ENCODE results near the gene ISG20.

Gene ISG20

GRCh38 chr15:88695691-88696251, 57.0 kb downstream of the ISG20 start:
- no peak for DNase-seq

DNA sequence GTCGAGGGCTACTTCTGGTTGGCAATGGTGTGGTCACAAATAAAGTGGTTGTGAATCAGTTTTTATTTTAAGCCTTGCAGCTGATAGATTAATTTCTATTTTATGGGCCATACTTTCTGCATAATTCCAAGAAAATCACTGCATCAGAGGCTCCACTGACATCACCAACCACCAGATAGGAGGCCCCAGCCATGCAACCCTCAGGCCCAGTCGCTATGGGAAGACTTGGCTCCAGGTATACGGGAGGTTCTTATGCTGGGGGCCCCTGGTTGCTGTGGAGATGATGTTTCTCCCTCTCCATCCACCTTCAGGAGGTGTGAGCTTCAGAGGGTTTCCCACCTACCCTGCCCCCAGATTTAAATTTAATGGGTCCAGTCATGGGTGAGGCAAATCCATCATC, 57.4 kb downstream of the ISG20 start:
- DNase-seq, result no peak

DNA sequence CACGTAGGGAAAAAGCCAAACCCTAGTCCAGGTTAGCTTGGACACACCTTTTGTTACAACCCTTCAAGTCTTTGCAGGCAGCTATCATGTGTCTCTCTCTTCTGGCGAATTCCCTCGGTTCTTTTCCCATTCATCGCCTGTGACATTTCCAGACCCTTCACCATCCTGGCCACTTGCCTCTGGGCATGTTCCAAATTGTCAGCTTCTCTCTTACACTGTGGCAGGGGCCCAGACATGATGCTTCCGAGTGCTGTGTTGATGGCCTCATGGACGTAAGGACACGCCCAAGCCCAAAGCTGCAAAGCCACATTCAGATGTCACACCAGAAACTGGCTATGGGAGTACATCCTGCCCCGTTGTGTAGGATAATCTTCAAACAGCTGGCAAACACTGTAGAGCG, 58.5 kb downstream of the ISG20 start:
- DNase-seq, result no peak

- no peak for DNase-seq
Observed at GRCh38 chr15:88699861-88700260, 61.0 kb downstream of the ISG20 start.

DNA sequence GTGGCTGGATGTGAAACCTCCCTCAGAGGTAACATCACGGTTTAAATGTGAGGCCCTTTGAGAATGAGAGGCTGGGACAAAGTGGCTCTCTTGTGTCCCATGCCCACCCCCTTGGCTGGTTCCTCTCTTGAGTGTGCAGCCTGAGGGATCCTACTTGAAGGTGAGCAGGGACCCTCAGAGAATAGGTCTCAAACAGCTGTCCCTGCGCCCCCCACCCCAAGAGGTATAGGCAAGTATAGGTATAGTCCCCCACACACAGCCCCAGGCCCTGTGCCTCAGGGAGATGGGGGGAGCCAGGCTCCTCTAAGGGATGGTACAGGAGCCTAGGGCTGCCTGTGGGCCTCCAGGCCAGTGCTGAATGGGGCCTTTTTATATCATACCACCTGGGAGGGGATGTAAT, 61.9 kb downstream of the ISG20 start:
- DNase-seq, result no peak

DNA sequence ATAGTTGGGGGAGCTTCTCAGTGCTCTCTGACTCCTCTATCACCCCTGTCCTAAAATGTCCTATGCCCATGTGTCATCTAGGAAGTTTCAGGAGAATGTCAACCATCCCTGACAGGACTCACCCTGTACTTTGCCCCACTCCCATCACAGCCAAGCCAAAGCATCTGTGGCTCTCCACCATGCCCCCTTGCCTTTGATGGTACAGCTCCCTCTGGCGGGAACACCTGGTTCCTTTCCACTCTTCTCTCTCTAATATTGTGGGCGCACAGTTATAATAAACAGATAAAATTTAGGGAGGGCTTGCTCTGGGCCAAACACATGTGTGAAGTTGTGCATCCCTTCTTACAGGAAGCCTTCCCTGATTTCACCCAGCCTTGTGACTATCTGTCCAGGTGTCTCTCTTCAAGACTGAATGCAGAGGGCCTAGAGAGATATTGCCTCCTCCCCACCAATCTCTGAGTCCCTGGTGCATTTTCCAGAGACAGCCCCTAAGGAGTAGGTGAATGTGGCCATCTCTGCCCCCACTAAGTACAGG, 62.8 kb downstream of the ISG20 start:
- no peak for DNase-seq

DNA sequence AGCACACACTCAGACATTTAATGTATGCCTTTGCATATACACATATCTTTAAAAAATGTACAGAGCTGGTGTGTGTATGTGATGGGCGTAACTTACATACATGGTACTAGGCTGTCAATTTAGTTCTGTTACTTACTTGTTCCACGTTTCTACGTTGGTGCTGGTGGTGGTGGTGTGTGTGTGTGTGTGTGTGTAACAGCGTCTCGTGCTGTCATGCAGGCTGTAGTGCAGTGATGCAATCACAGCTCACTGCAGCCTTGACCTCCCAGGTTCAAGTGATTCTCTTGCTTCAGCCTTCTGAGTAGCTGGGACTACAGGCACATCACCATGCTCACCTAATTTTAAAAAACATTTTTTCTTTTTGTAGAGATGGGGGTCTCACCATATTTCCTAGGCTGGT, 64.2 kb downstream of the ISG20 start:
- no peak for DNase-seq

DNA sequence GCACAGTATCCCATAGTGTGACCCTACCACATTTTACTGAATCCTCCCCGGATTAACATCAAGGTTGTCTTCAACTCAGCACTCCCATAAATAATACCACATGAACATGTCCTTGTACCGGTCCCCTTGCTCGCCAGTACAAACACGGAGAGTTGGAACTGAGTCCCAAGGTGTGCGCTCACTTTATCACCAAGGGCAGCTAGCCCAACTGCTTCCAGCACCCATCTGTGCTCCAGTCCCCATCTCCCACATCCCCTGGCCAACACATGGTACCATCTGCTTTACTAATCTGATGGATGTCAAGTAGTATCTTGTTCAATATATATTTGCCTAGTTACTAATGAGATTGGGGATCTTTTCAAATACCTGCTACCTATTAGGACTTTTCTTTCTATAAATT, 64.7 kb downstream of the ISG20 start:
- DNase-seq, result no peak

DNA sequence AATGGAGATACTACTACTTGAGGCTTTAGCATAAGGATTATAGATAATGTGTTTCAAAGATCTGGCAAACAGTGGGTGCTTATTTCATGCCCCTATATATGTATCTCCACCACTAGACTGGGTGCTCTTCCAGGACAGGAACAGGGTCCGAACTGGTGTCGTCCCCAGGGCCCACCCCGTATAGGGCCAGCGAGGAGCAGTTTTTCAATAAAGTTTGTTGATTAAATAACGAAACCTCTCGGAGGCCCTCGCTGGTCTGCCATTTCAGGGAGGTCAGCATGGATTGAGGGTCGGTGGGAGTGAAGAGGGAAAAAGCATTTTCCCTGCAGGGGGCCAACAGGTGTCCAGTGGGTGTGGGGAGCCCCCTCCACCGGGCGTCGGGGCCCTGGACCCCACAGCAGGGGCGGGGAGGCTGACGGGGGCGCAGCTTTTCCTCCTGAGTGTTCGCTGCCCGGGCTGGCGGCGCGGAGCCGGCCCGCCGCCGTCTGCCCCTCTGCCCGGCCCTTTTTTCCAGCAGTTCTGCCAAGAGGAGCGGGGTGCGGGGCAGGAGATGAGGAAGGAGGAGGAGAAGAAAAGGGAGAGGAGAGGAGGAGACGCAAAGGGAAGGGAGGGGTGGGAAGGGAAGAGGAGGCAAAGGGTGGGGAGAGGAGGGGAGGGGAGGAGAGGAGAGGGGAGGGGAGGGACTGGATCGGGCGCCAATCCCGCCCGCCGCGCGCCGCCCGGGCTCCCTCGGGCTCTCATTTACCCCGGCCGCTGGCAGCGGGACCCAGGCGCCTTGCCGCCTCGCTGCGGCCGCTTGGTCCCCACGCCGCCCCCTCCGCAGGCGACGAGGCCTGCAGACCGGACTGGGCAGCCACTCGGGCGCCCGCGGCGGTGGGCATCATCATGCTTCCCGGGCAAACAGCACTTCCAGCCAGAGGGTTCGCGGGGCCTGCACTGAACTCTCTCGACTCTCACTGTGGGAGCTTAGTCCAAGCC, 66.3 kb downstream of the ISG20 start:
- no peak for DNase-seq

DNA sequence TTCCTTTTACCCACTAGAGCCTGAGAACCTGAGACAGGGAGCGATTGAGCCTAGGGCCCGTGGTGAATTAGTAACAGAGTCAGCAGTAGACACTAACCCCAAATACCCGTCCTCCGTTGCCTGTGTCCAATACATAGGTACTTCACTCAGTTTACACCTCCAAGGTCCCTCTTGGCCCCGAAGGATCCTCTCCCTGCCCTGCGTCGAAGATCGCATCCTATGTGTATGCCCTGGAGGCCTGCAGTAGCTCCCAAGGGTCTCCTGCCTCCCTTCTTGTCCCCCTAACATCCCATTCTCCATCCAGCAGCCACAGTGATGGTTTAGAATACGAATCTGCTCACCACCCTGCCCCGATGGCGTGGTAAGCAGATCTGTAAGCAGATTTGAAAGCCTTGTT, 67.0 kb downstream of the ISG20 start:
- no peak for DNase-seq
